Neural cell (in vitro differentiated cells): ENCODE results near the gene DAPK2.

ENCODE experiments used
- CTCF ChIP-seq: fragments of 450-650 bp; IDR thresholded peaks from 2 replicates; pipeline ENCODE4 v1.5.1; 2014; ENCODE audit warnings: antibody characterized with exemption, mild to moderate bottlenecking, moderate library complexity; ENCODE audit not compliant: poor library complexity, severe bottlenecking
- EP300 ChIP-seq: fragments of 450-650 bp; conservative IDR thresholded peaks from 2 replicates; pipeline ENCODE4 v1.6.1; 2014; ENCODE audit warnings: antibody characterized with exemption, mild to moderate bottlenecking, moderate library complexity; ENCODE audit not compliant: poor library complexity, severe bottlenecking
- POLR2AphosphoS5 ChIP-seq: IDR thresholded peaks from 2 replicates; pipeline ENCODE4 v1.6.1; 2012

GRCh38 chr15:63931556-63931955 is 114.7 kb downstream of the DAPK2 start:
- TF ChIP-seq CTCF (no peak), POLR2AphosphoS5 (no peak), EP300 (no peak)
